SK-N-SH (cell line): ENCODE measurements around the gene ERC2. TPM values are rescaled to one million over a fixed set of nuclear protein-coding genes. Genes with fewer than 3 reads are reported as not detected.

Source experiments
- CTCF ChIA-PET: fragments of 300-600, 350-600 bp; formaldehyde crosslinking; extraction: SDS; loops from one replicate; lab custom pipeline; 2021; lab: Yijun Ruan, JAX
- POLR2A ChIA-PET: fragments of 350-600 bp; sonication (Branson Sonifier 250); formaldehyde crosslinking; extraction: SDS; loops from one replicate; lab custom pipeline; 2020; ENCODE audit warnings: antibody characterized with exemption, inconsistent platforms; lab: Yijun Ruan, JAX
- DNase-seq: peaks from one replicate; pipeline ENCODE4 v3.0.0; 2012
- H2AFZ ChIP-seq: fragments of 200-600 bp; sonication (generic); 2 replicates; pipeline ENCODE4 v1.8.1; 2016; ENCODE audit warnings: antibody characterized with exemption, mild to moderate bottlenecking, low read depth
- H3F3A ChIP-seq: fragments of 200-600 bp; sonication (generic); replicated peaks from 2 replicates; pipeline ENCODE3; 2016; ENCODE audit warnings: antibody characterized with exemption, mild to moderate bottlenecking; ENCODE audit not compliant: insufficient read depth
- H3K27ac ChIP-seq, 2 experiments: fragments of 200-500 bp in 1 of 2; fragments of 200-600 bp in 1 of 2; sonication (Bioruptor generic) in 1 of 2; sonication (generic), shearing (Covaris generic) in 1 of 2; 2 replicates each; pipeline versions ENCODE4 v1.5.1 to v1.6.1; 2014 to 2016; ENCODE audit warnings: low read depth in 2 of 2, inconsistent platforms in 1 of 2, low read length in 1 of 2, mild to moderate bottlenecking in 1 of 2, mixed read lengths in 1 of 2
- H3K27me3 ChIP-seq: fragments of 200-600 bp; sonication (generic), shearing (Covaris generic); 2 replicates; pipeline ENCODE4 v1.6.1; 2016; ENCODE audit warnings: mixed run types; ENCODE audit not compliant: insufficient read depth
- H3K36me3 ChIP-seq, 2 experiments: fragments of 200-500 bp in 1 of 2; fragments of 200-600 bp in 1 of 2; sonication (Bioruptor generic) in 1 of 2; sonication (generic) in 1 of 2; replicated peaks in 1 of 2; 2 replicates each; pipeline versions ENCODE3 to v1.5.1; 2014 to 2016; ENCODE audit warnings: low read length in 1 of 2, mild to moderate bottlenecking in 1 of 2; ENCODE audit not compliant: insufficient read depth in 2 of 2, control insufficient read depth in 1 of 2
- H3K4me1 ChIP-seq, 2 experiments: fragments of 200-500 bp in 1 of 2; fragments of 200-600 bp in 1 of 2; sonication (Bioruptor generic) in 1 of 2; sonication (generic), shearing (Covaris generic) in 1 of 2; 2 replicates each; pipeline versions ENCODE4 v1.5.1 to v1.6.1; 2014 to 2016; ENCODE audit warnings: low read depth in 1 of 2, low read length in 1 of 2, mixed run types in 1 of 2; ENCODE audit not compliant: insufficient read depth in 2 of 2, control insufficient read depth in 1 of 2
- H3K4me2 ChIP-seq: fragments of 200-600 bp; sonication (generic), shearing (Covaris generic); 2 replicates; pipeline ENCODE4 v1.6.1; 2017; ENCODE audit warnings: mixed run types
- H3K4me3 ChIP-seq, 2 experiments: fragments of 200-500 bp in 1 of 2; fragments of 200-600 bp in 1 of 2; sonication (Bioruptor generic) in 1 of 2; sonication (generic), shearing (Covaris generic) in 1 of 2; 2 replicates each; pipeline versions ENCODE4 v1.5.1 to v1.8.1; 2014 to 2016; ENCODE audit warnings: low read depth in 2 of 2, inconsistent platforms in 1 of 2, low read length in 1 of 2, mild to moderate bottlenecking in 1 of 2, mixed read lengths in 1 of 2, moderate library complexity in 1 of 2
- H3K79me2 ChIP-seq: fragments of 200-600 bp; sonication (generic); 2 replicates; pipeline ENCODE4 v1.8.1; 2017; ENCODE audit warnings: mild to moderate bottlenecking; ENCODE audit not compliant: insufficient read depth
- H3K9ac ChIP-seq: fragments of 200-600 bp; sonication (generic); 2 replicates; pipeline ENCODE4 v1.6.1; 2017; ENCODE audit warnings: mixed run types
- H3K9me2 ChIP-seq: fragments of 200-600 bp; sonication (generic); 2 replicates; pipeline ENCODE4 v1.6.1; 2017; ENCODE audit warnings: mixed run types
- H3K9me3 ChIP-seq: fragments of 200-600 bp; sonication (generic); 2 replicates; pipeline ENCODE4 v1.6.1; 2017; ENCODE audit warnings: mixed run types, mild to moderate bottlenecking, moderate library complexity
- H4K20me1 ChIP-seq: fragments of 200-600 bp; sonication (generic); 2 replicates; pipeline ENCODE4 v1.6.1; 2017; ENCODE audit warnings: mild to moderate bottlenecking, mixed run types; ENCODE audit not compliant: insufficient read depth
- FOSL2 ChIP-seq: IDR thresholded peaks from 2 replicates; pipeline ENCODE4 v1.4.0; 2012; ENCODE audit warnings: low read depth, mild to moderate bottlenecking, moderate library complexity, borderline replicate concordance
- PBX3 ChIP-seq: IDR thresholded peaks from 2 replicates; pipeline ENCODE4; 2012
- RAD21 ChIP-seq: IDR thresholded peaks from 2 replicates; pipeline ENCODE4 v1.6.1; 2012; ENCODE audit warnings: mild to moderate bottlenecking, low read length
- REST ChIP-seq: IDR thresholded peaks from 2 replicates; pipeline ENCODE4 v1.6.1; 2012; ENCODE audit warnings: mild to moderate bottlenecking, low read depth, low read length, moderate library complexity
- RFX5 ChIP-seq: IDR thresholded peaks from 2 replicates; pipeline ENCODE4 v1.6.1; 2012; ENCODE audit warnings: mild to moderate bottlenecking, improper control_type of control experiment, low read length
- RXRA ChIP-seq: IDR thresholded peaks from 2 replicates; pipeline ENCODE4 v1.4.0; 2012; ENCODE audit warnings: low read depth, mild to moderate bottlenecking, borderline replicate concordance
- SIN3A ChIP-seq: IDR thresholded peaks from 2 replicates; pipeline ENCODE4 v1.6.1; 2012; ENCODE audit warnings: low read depth, mild to moderate bottlenecking, low read length, moderate library complexity, borderline replicate concordance
- TAF1 ChIP-seq: IDR thresholded peaks from 2 replicates; pipeline ENCODE4 v1.6.1; 2012; ENCODE audit warnings: low read depth, mild to moderate bottlenecking, low read length, moderate library complexity, borderline replicate concordance
- TCF12 ChIP-seq: IDR thresholded peaks from 2 replicates; pipeline ENCODE4 v1.4.0; 2012
- USF1 ChIP-seq: IDR thresholded peaks from 2 replicates; pipeline ENCODE4 v1.4.0; 2012; ENCODE audit warnings: low read depth, borderline replicate concordance
- YY1 ChIP-seq: IDR thresholded peaks from 2 replicates; pipeline ENCODE4 v1.4.0; 2012; ENCODE audit warnings: low read depth, mild to moderate bottlenecking
- ZBTB33 ChIP-seq: IDR thresholded peaks from 2 replicates; pipeline ENCODE4 v1.4.0; 2012; ENCODE audit warnings: low read depth, borderline replicate concordance
- WGBS: methylation state at CpG from one replicate; pipeline ENCODE4 v1.1.6; 2017; ENCODE audit warnings: low lambda C conversion rate; 5-methylcytosine and 5-hydroxymethylcytosine counted together
- polyA plus RNA-seq, 3 experiments: library from polyadenylated mRNA; depleted of rRNA; stranded (reverse); fragments of >200 nt; gene quantifications; 2 replicates each; pipeline ENCODE4 v1.2.3, GENCODE V29; 2012

ERC2 gene
- polyA plus RNA-seq, 1 of the 3 experiments (the other 2 are of a cell fraction) = 1.6 TPM

GRCh38 chr3:56491566-56491965 lies 23.3 kb upstream of the ERC2 start:
- no peak overlapping the region for H3K4me2 ChIP-seq
- H3K4me1 ChIP-seq = no peaks in the 10 kb centered on the region
- 22% methylated on average over 2 of the region's 2 CpGs for WGBS
- H3K36me3 ChIP-seq = no peaks in the 10 kb centered on the region
- POLR2A ChIA-PET = no interaction called here
- H3K9ac ChIP-seq = no peak overlapping the region
- no peaks in the 10 kb centered on the region for H3K9me2 ChIP-seq
- no peaks in the 10 kb centered on the region for H3K27me3 ChIP-seq
- no peaks in the 10 kb centered on the region for H3K9me3 ChIP-seq
- TF ChIP-seq RFX5 (no peak), PBX3 (no peak), RAD21 (no peak), SIN3A (no peak), REST (no peak), TCF12 (no peak), YY1 (no peak)
- H3K27ac ChIP-seq = no peak overlapping the region
- H4K20me1 ChIP-seq = no peaks in the 10 kb centered on the region
- no peak for DNase-seq
- no peaks in the 10 kb centered on the region for H3F3A ChIP-seq
- CTCF ChIA-PET = interaction anchor here (1.2 kb wide), 1 partner anchor 13 kb away, joined by 4 read pairs; no protein-coding TSS in a partner anchor
- no peak overlapping the region for H2AFZ ChIP-seq
- no peak overlapping the region for H3K4me3 ChIP-seq
- H3K79me2 ChIP-seq = no peaks in the 10 kb centered on the region

- POLR2A ChIA-PET = no interaction called here
Measured at GRCh38 chr3:56488812-56489600, 20.7 kb upstream of the ERC2 start.

More at GRCh38 chr3:56488812-56489600, 20.7 kb upstream of the ERC2 start:
- Histone ChIP-seq H3K9me3 (no peaks in the 10 kb centered on the region), H2AFZ (no peak overlapping the region), H3K9me2 (no peaks in the 10 kb centered on the region), H3K4me3 (no peak overlapping the region), H3K9ac (no peak overlapping the region), H3K27me3 (no peaks in the 10 kb centered on the region), H3F3A (no peaks in the 10 kb centered on the region), H3K4me2 (no peak overlapping the region), H3K4me1 (no peaks in the 10 kb centered on the region), H4K20me1 (no peaks in the 10 kb centered on the region), H3K79me2 (no peaks in the 10 kb centered on the region), H3K36me3 (no peaks in the 10 kb centered on the region), H3K27ac (no peak overlapping the region)
- no peak for TF ChIP-seq SIN3A
- TF ChIP-seq RXRA = no peak
- TF ChIP-seq YY1 = no peak
- no peak for TF ChIP-seq TAF1
- TF ChIP-seq FOSL2 = no peak
- TF ChIP-seq ZBTB33 = no peak
- TF ChIP-seq USF1 = no peak
- CTCF ChIA-PET = interaction anchor here (1.1 kb wide), 1 partner anchor 13 kb away, joined by 3 read pairs; no protein-coding TSS in a partner anchor
- 37% methylated on average over 8 of the region's 8 CpGs for WGBS
- no peak for DNase-seq
